ENCODE data around the gene PHC2.

PHC2 gene

DNA sequence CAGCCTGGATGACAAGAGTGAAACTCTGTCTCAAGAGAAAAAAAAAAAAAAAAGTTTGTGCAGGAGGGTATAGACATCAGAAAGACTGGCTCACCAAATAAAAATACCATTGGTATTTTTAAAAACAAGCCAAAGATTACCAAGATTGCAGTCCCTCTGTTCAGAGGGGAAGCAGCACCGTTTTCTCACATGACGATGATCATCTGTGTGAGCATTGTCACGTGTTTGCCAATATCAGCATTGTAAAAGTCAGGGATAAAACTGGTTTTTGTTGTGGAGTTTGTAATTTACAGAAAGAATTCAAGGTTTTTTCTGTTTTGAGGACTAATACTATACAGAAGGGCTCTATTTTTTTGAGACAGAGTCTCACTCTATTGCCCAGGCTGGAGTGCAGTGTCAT, 148.1 kb downstream of the PHC2 start:
- intact Hi-C loops (cut with DNase I), result no loop called here
- no peak for DNase-seq

DNA sequence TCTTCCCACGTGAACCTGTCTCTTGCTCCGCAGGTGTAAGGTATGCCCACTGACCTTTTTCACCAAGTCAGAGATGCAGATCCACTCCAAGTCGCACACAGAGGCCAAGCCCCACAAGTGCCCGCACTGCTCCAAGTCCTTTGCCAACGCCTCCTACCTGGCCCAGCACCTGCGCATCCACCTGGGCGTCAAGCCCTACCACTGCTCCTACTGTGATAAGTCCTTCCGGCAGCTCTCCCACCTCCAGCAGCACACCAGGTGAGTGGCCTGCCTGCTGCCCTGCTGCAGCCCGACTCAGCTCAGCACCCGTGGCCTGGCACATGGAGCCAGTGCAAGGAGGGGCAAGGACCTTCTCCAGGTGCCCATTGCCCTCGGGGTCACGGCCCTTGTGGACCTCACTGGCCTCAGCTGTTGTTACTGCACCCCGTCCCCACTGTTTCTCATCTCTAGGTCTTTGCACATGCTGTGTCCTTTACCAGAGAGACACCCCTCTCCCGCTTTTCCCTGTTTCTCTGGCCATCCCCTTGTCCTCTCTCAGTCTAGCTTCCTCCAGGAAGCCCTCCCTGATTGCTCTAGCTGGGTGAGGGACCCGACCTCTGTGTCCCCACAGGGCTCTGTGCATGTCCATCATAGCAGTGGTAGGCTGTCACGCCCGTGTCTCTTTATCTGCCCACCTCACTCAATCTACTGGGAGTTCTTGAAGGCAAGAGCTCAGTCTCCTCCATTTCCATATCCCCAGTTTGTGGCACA, 149.2 kb downstream of the PHC2 start:
- intact Hi-C loops (cut with DNase I), result no loop called here
- DNase-seq, result peak in 2 of 10 donors; percentile 43 to 74

DNA sequence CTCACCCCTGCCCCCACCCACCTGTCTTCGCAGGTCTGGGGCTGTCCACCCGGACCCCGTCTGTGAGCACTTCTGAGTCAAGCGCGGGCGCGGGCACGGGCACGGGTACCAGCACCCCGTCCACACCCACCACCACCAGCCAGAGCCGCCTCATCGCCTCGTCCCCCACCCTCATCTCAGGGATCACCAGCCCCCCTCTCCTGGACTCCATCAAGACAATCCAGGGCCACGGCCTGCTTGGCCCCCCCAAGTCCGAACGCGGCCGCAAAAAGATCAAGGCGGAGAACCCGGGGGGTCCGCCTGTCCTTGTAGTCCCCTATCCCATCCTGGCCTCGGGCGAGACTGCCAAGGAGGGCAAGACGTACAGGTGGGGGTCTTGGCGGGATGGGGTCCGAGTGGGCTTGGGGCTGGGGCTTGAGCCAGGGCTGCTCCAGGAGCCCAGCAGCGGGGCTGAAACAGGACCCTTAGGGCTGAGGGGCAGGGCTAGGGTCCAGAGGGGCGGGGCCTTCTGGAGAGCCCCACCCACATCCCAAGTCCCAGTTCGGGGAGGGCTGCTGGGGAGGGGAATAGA, 150.7 kb downstream of the PHC2 start:
- intact Hi-C loops (cut with DNase I), result no loop called here

DNA sequence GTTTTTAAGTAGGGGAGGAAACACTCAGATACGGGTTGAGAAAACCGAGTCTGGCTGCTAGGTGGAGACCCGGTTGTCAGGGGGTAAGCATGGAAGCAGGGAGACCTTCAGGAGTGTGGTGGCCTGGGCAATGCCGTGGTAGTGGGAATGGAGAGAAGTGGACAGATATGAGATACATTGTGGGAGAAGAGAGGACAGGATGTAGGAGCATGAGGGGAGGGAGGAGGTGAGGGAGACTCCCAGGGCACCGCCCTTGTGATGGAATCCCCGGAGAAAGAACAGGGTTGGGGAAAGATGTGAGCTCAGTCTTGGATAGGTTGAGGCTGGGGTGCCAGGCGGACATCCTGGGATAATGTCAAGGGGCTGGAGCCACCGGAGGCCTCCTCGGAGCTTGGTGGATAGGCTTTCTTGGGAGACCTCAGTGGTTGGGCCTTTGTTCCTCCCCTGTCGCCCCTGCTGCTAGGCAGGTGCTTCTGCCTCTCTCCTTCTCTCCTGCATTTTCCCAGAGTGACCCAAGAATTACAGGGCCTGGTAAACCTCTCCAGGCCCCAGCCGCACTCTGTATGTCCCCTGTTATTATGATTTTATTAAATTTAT, 153.3 kb downstream of the PHC2 start:
- peak in 2 of 10 donors; percentile 39 to 71 for DNase-seq
- intact Hi-C loops (cut with DNase I), result no loop called here

More for the DNA sequence above, 150.7 kb downstream of the PHC2 start:
- peak in 2 of 10 donors; percentile 73 to 77 for DNase-seq

DNA sequence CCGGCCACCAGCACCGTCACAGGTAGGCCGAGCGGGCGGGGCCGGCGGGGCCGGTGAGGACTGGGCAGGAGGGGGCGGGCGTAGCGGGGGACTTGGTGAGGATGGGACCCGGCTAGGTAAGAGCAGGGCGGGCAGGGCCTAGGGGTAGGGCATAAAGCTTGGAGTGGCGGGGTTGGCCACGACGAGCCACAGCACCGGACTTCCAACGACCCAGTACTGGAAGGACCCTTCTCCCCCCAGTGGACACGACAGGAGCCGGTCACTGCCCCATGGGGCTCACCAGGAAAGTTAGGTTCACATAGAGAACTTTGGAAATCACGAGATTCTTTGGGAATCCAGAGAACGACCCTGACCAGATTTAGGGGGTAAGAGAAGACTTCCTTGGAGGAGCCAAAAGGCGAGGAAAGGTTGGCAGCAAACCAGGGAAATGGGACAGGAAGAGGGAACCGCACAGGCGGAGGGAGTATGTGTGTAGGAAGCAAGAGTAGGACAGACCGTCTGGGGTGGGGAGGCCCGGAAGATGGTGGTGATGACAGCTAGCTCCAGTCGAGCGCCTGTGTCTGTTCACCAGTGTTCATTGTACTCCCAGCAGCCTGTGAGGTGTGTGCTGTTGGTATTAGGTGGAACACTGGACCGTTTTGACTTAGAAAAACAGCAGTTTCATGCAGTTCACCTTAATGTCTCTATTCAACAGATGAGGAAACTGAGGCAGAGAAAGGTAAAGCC, 154.2 kb downstream of the PHC2 start:
- DNase-seq, result peak in 2 of 10 donors; percentile 12 to 43

DNA sequence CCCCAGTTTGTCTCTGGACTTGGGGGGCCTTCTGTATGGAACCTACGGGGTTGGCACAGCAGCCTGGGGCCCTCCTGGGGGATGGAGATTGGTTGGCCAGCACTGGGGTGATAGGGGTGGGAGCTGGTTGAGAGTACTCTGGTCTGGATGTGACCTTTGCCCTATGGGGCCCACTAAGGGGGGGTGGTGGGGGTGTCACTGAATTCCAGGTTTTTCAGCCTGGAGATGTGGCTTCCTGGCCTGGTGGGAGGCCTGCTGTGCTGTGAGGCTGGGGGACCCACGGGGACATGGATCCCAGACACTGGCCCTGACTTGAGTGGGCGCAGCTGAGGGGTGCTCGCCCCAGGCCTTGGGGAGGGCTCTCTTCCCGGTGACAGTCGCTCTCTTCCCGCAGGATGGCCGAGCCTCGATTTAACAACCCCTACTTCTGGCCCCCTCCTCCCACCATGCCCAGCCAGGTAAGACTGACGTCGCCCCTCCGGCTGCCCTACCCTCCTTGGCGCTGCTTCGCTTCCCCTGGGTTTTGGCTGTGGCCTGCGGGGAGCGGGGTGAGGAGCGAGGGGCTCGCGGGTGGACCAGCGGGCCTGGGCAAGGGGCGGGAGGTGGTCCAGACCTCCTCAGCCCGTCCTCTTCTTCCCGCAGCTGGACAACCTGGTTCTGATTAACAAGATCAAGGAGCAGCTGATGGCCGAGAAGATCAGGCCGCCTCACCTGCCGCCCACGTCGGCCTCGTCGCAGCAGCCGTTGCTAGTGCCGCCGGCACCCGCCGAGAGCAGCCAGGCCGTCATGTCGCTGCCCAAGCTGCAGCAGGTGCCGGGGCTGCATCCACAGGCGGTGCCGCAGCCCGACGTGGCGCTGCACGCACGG, 155.0 kb downstream of the PHC2 start:
- intact Hi-C loops (cut with DNase I), result no loop called here
- DNase-seq, result peak in 1 of 10 donors; percentile 73

More for the DNA sequence above, 154.2 kb downstream of the PHC2 start:
- intact Hi-C loops (cut with DNase I), result no loop called here

DNA sequence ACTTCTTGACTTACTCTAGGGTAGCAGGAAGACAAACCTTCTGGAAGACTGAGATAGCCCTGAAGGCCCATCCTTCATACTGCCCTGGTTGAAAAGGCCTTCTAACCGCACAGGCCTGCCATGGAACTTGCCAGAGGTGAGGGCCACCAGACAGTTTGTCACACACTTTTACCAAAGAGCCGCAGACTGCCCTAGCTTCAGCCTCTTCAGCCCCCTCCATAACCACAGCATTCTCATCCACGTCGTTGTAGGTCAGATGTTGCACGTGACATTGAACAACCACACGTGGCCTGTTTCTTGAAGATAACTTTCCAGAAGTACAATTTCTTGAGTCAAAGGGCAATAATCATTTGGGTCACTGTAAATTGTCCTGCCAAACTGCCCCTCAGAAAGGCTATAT, 155.7 kb downstream of the PHC2 start:
- peak in 1 of 10 donors; percentile 22 for DNase-seq
- intact Hi-C loops (cut with DNase I), result no loop called here

DNA sequence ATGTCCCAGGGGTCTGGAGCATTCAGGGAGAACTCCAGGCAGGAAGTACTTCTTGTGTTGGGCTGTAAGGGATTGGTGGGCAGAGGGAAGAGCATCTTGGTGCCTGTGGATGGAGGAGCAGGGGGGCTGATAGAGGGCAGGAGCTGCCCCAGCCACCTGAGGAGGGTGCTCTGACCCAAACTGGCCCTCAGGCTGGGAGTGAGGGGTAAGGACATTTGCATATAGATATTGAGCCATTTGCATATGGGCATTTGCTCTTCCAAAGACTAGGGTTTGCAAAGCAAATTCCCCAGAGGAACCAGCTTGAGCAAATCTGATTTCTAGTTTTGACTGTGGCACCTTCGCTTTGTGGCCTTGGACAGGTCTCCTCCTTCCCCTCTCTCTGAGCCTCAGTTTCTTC, 156.4 kb downstream of the PHC2 start:
- peak in 1 of 10 donors; percentile 33 for DNase-seq
- intact Hi-C loops (cut with DNase I), result no loop called here

DNA sequence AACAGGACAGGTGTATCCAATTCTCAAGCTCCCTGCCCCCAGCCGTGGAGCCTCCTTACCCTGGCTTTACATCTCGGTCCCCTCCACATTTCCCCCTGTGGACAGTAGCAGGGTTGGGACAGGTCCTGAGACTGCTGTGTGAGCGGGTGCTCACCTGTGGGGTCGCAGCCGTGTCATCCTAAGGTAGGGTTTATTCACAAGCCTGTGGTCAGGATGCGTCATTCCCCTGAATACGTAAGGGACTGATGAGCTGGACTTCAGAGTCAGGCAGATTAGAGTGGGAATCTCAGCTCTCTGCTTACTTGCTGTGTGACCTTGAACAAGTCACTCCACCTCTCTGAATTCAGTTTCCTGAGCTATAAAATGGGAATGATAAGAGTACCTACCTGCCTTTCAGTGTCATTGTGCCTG, 156.9 kb downstream of the PHC2 start:
- peak in 1 of 10 donors; percentile 10 for DNase-seq
- intact Hi-C loops (cut with DNase I), result no loop called here

Data from posterior cingulate gyrus (tissue), 11 donors.